ENCODE measurements around the gene GPD1L. TPM values are rescaled to one million over a fixed set of nuclear protein-coding genes. Genes with fewer than 3 reads are reported as not detected.

Gene GPD1L
- polyA plus RNA-seq, 1 donor (not counting 4 experiments of a cell fraction or from before 2014, with no cell fraction given): 4.5 TPM

- DNase-seq (ENCODE audit: low read depth, low spot score) (no peak), FAIRE-seq (no peak)
- Histone ChIP-seq H3K9me3 (ENCODE audit: control insufficient read depth, low read depth, low read length) (no peaks in the 10 kb centered on the region), H3K4me1 (ENCODE audit: control insufficient read depth, extremely low read depth, insufficient read depth, low read length) (no peaks in the 10 kb centered on the region), H3K4me2 (ENCODE audit: control insufficient read depth, extremely low read depth, insufficient read depth, low read depth, low read length) (no peak overlapping the region), H3K79me2 (ENCODE audit: control insufficient read depth, insufficient read depth, low read length) (no peaks in the 10 kb centered on the region), H3K4me3 (ENCODE audit: control insufficient read depth in 2 of 3, extremely low read depth in 1 of 3, insufficient read depth in 2 of 3, low read depth in 1 of 3, low read length in 3 of 3) (no peak overlapping the region), H2AFZ (ENCODE audit: control insufficient read depth, low read length) (no peak overlapping the region), H3K9me1 (ENCODE audit: control insufficient read depth, extremely low read depth, insufficient read depth, low read length) (no peaks in the 10 kb centered on the region), H4K20me1 (ENCODE audit: control insufficient read depth, extremely low read depth, insufficient read depth, low read length) (no peaks in the 10 kb centered on the region), H3K27me3 (ENCODE audit: control insufficient read depth, extremely low read depth, insufficient read depth, low read length) (no peaks in the 10 kb centered on the region), H3K36me3 (ENCODE audit: control insufficient read depth in 2 of 2, extremely low read depth in 1 of 2, insufficient read depth in 2 of 2, low read length in 2 of 2) (no peaks in the 10 kb centered on the region), H3K9ac (ENCODE audit: control insufficient read depth, extremely low read depth, insufficient read depth, low read length) (no peak overlapping the region), H3K27ac (ENCODE audit: control insufficient read depth, insufficient read depth, low read length) (no peak overlapping the region)
- dilution Hi-C loops (cut with MboI; ENCODE audit: extremely low pct_ligation_motif_present, low sequenced_read_pairs): loop anchor here (25.0 kb wide), 1 partner anchor 124 kb away; no protein-coding TSS in a partner anchor
- TF ChIP-seq EZH2 (IDR thresholded peaks at IDR 0.05; ENCODE audit: low read length): no peak
- no peak for TF ChIP-seq CTCF (optimal IDR thresholded peaks at IDR 0.05 in 1 of 3, IDR thresholded peaks at IDR 0.05 in 1 of 3, conservative IDR thresholded peaks at IDR 0.05 in 1 of 3; ENCODE audit: extremely low read depth in 1 of 3, insufficient read depth in 2 of 3, low read length in 3 of 3)
These were observed 30.3 kb downstream of the GPD1L start for GRCh38 chr3:32136703-32137102.

- DNase-seq (ENCODE audit: low read depth, low spot score) (no peak), FAIRE-seq (no peak)
- Histone ChIP-seq H3K9me3 (ENCODE audit: control insufficient read depth, low read depth, low read length) (no peaks in the 10 kb centered on the region), H3K36me3 (ENCODE audit: control insufficient read depth in 2 of 2, extremely low read depth in 1 of 2, insufficient read depth in 2 of 2, low read length in 2 of 2) (no peaks in the 10 kb centered on the region), H3K27me3 (ENCODE audit: control insufficient read depth, extremely low read depth, insufficient read depth, low read length) (no peaks in the 10 kb centered on the region), H3K4me1 (ENCODE audit: control insufficient read depth, extremely low read depth, insufficient read depth, low read length) (no peaks in the 10 kb centered on the region), H3K79me2 (ENCODE audit: control insufficient read depth, insufficient read depth, low read length) (no peaks in the 10 kb centered on the region), H3K9ac (ENCODE audit: control insufficient read depth, extremely low read depth, insufficient read depth, low read length) (no peak overlapping the region), H3K4me3 (ENCODE audit: control insufficient read depth in 2 of 3, extremely low read depth in 1 of 3, insufficient read depth in 2 of 3, low read depth in 1 of 3, low read length in 3 of 3) (no peak overlapping the region), H3K9me1 (ENCODE audit: control insufficient read depth, extremely low read depth, insufficient read depth, low read length) (no peaks in the 10 kb centered on the region), H3K4me2 (ENCODE audit: control insufficient read depth, extremely low read depth, insufficient read depth, low read depth, low read length) (no peak overlapping the region), H3K27ac (ENCODE audit: control insufficient read depth, insufficient read depth, low read length) (no peak overlapping the region), H2AFZ (ENCODE audit: control insufficient read depth, low read length) (no peak overlapping the region), H4K20me1 (ENCODE audit: control insufficient read depth, extremely low read depth, insufficient read depth, low read length) (no peaks in the 10 kb centered on the region)
- TF ChIP-seq EZH2 (IDR thresholded peaks at IDR 0.05; ENCODE audit: low read length) (no peak), CTCF (optimal IDR thresholded peaks at IDR 0.05 in 1 of 3, IDR thresholded peaks at IDR 0.05 in 1 of 3, conservative IDR thresholded peaks at IDR 0.05 in 1 of 3; ENCODE audit: extremely low read depth in 1 of 3, insufficient read depth in 2 of 3, low read length in 3 of 3) (no peak)
- dilution Hi-C loops (cut with MboI; ENCODE audit: extremely low pct_ligation_motif_present, low sequenced_read_pairs): loop anchor here (25.0 kb wide), 1 partner anchor 126 kb away; no protein-coding TSS in a partner anchor
These were observed 31.4 kb downstream of the GPD1L start for GRCh38 chr3:32137870-32138269.

All from keratinocyte (primary cell).